ENCODE measurements around the gene MUC12. TPM values are rescaled to one million over a fixed set of nuclear protein-coding genes. Genes with fewer than 3 reads are reported as not detected.
"Not testable (repeated sequence)": the region's sequence is repeated elsewhere in the genome, so short reads cannot be mapped to it uniquely, and the experiment has no call there.

The MUC12 gene
- polyA plus RNA-seq, 1 donor: 0.02 TPM

GRCh38 chr7:101064176-101064550, 94.8 kb downstream of the MUC12 start:
- not testable (repeated sequence) for DNase-seq

- not testable (repeated sequence) for DNase-seq
Measured at GRCh38 chr7:101065162-101065561, 95.8 kb downstream of the MUC12 start.

GRCh38 chr7:101066141-101066832, 96.9 kb downstream of the MUC12 start:
- DNase-seq: no peak

- no peak for DNase-seq
Measured at GRCh38 chr7:101066833-101067177, 97.4 kb downstream of the MUC12 start.

- DNase-seq: no peak
Measured at GRCh38 chr7:101068401-101068800, 99.0 kb downstream of the MUC12 start.

Other genes with a start within 250 kb of the MUC12 start
- gene EPO, start 249.1 kb upstream of the MUC12 start, polyA plus RNA-seq (ENCODE audit: insufficient read length): 0.20 TPM
- gene ZAN, start 236.0 kb upstream of the MUC12 start, polyA plus RNA-seq (ENCODE audit: insufficient read length): 0.03 TPM
- gene EPHB4, start 142.0 kb upstream of the MUC12 start, polyA plus RNA-seq (ENCODE audit: insufficient read length): 85.3 TPM
- 29.9 TPM for gene SLC12A9, start 116.9 kb upstream of the MUC12 start, polyA plus RNA-seq (ENCODE audit: insufficient read length)
- 67.8 TPM for gene TRIP6, start 102.2 kb upstream of the MUC12 start, polyA plus RNA-seq (ENCODE audit: insufficient read length)
- gene SRRT, start 94.5 kb upstream of the MUC12 start, polyA plus RNA-seq (ENCODE audit: insufficient read length): 193 TPM
- gene UFSP1, start 79.8 kb upstream of the MUC12 start, polyA plus RNA-seq (ENCODE audit: insufficient read length): 1.8 TPM
- gene ACHE, start 73.7 kb upstream of the MUC12 start, polyA plus RNA-seq (ENCODE audit: insufficient read length): 2.7 TPM
- 1.2 TPM for gene MUC3A, start 20.0 kb upstream of the MUC12 start, polyA plus RNA-seq (ENCODE audit: insufficient read length)
- gene MUC17, start 50.5 kb downstream of the MUC12 start, polyA plus RNA-seq (ENCODE audit: insufficient read length): not detected
- 19.9 TPM for gene TRIM56, start 115.9 kb downstream of the MUC12 start, polyA plus RNA-seq (ENCODE audit: insufficient read length)
- gene SERPINE1, start 157.5 kb downstream of the MUC12 start, polyA plus RNA-seq (ENCODE audit: insufficient read length): 1.1 TPM
- gene AP1S1, start 184.9 kb downstream of the MUC12 start, polyA plus RNA-seq (ENCODE audit: insufficient read length): 66.7 TPM
- gene VGF, start 196.0 kb downstream of the MUC12 start, polyA plus RNA-seq (ENCODE audit: insufficient read length): 0.20 TPM
- not detected for gene NAT16, start 210.7 kb downstream of the MUC12 start, polyA plus RNA-seq (ENCODE audit: insufficient read length)
- gene MOGAT3, start 231.5 kb downstream of the MUC12 start, polyA plus RNA-seq (ENCODE audit: insufficient read length): 0.90 TPM
- 50.1 TPM for gene PLOD3, start 248.0 kb downstream of the MUC12 start, polyA plus RNA-seq (ENCODE audit: insufficient read length)
- 55.8 TPM for gene ZNHIT1, start 248.6 kb downstream of the MUC12 start, polyA plus RNA-seq (ENCODE audit: insufficient read length)